ENCODE measurements around the gene SIPA1. TPM values are rescaled to one million over a fixed set of nuclear protein-coding genes. Genes with fewer than 3 reads are reported as not detected.

The SIPA1 gene, protein sequence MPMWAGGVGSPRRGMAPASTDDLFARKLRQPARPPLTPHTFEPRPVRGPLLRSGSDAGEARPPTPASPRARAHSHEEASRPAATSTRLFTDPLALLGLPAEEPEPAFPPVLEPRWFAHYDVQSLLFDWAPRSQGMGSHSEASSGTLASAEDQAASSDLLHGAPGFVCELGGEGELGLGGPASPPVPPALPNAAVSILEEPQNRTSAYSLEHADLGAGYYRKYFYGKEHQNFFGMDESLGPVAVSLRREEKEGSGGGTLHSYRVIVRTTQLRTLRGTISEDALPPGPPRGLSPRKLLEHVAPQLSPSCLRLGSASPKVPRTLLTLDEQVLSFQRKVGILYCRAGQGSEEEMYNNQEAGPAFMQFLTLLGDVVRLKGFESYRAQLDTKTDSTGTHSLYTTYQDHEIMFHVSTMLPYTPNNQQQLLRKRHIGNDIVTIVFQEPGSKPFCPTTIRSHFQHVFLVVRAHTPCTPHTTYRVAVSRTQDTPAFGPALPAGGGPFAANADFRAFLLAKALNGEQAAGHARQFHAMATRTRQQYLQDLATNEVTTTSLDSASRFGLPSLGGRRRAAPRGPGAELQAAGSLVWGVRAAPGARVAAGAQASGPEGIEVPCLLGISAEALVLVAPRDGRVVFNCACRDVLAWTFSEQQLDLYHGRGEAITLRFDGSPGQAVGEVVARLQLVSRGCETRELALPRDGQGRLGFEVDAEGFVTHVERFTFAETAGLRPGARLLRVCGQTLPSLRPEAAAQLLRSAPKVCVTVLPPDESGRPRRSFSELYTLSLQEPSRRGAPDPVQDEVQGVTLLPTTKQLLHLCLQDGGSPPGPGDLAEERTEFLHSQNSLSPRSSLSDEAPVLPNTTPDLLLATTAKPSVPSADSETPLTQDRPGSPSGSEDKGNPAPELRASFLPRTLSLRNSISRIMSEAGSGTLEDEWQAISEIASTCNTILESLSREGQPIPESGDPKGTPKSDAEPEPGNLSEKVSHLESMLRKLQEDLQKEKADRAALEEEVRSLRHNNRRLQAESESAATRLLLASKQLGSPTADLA
- 11.3 and 18.4 TPM in 2 replicates for total RNA-seq (2014; rRNA removed; shearing (Covaris generic))

GRCh38 chr11:65637794-65638419, at the start of gene SIPA1:
SIPA1 (plus strand) TSS chr11:65638101; CDS start chr11:65640922, 2,821 bp downstream.
- DNase-seq (ENCODE audit: low spot score) = peak; percentile 89

- DNase-seq (ENCODE audit: low spot score) = no peak
These were observed 49.5 kb upstream of the SIPA1 start for GRCh38 chr11:65588199-65589054.

DNA sequence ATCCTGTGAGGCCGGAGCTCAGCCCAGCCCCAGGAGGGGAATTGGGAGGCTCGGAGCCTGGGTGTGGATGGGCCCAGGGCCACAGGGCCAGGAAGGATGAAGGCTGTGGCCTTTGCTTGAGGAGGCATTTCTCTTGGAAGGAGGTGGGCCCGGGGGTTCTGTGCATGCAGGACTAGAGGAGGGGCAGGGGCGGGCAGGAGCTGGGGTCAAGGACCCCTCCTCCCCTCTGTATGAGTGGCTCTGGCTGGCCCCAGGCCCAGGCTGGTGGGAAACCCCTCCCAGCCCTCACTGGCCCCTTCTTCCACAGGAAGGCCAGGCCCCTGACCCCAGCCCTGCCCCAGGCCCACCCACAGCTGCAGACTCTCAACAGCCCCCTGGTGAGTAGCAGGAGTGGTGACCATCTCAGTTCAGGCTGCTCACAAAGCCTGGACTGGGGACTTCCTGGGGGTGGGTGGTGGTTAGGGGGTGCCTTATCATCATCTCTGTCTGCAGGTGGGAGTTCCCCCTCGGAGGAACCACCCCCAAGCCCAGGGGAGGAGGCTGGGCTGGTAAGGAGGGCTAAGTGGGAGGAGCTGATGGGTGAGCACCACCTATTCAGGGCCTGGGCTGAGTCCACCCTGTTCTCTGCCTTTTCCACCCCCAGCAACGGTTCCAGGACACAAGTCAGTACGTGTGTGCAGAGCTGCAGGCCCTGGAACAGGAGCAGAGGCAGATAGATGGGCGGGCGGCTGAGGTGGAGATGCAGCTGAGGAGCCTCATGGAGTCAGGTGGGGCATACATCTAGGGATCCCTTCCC, 48.3 kb upstream of the SIPA1 start:
- DNase-seq (ENCODE audit: low spot score) = no peak

DNA sequence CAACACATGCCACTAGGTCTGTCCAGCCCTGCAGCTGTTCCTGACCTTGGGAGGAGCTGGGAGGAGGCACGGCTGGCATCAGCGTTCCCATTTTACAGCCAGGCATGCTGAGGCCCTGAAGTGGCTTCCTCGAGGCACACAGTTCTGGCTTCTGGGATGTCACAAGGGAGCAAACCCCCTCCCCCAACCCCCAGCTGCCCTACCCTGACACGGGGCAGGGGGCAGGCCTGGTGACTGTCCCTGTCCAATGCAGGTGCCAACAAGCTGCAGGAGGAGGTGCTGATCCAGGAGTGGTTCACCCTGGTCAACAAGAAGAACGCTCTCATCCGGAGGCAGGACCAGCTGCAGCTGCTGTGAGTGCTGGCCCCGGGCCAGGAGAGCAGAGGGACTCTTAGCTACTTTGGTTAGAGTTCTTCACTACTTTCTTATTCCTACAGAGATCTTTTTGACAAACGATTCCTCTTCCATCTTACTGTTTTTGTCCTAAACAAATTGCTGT, 47.6 kb upstream of the SIPA1 start:
- no peak for DNase-seq (ENCODE audit: low spot score)

DNA sequence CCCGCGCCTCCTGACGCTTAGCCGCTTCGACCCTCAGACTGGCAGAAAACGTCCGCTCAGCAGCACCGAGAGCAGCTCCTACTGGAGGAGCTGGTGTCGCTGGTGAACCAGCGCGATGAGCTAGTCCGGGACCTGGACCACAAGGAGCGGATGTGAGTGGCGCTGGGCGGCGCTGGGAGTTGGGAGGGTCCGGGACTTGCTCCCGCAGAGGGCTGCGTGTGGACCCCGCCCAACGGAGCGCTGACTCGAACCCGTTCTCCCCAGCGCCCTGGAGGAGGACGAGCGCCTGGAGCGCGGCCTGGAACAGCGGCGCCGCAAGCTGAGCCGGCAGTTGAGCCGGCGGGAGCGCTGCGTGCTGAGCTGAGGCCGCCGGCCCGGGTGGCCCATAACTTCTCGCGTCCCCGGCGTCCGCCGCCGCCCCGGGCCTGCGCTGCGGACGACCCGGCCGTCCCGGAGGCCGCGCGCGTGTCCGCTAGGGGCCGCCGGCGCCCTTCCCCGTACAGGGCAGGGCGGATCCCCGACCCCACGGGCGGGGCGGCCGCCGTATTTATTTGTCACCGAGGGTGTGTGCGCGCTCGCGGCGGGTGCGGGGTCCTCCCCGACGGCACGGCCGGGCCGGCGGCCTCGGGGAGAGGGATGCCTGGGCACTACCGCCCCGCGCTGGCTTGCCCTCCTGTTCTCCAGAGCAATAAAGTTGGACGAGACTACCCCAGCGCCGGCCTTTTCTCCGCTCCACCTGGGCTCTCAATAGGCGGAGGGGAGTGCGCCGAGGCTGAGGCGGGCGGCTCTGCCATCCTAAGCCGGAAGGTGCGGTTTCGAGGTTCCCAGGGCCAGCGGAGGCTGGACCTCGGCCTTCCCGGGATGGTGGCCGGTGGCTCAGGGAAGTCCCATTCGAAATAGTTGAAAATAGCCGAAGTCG, 45.7 kb upstream of the SIPA1 start:
- no peak for DNase-seq (ENCODE audit: low spot score)

- DNase-seq (ENCODE audit: low spot score) = no peak
These were observed 44.9 kb upstream of the SIPA1 start for GRCh38 chr11:65592858-65593517.

DNA sequence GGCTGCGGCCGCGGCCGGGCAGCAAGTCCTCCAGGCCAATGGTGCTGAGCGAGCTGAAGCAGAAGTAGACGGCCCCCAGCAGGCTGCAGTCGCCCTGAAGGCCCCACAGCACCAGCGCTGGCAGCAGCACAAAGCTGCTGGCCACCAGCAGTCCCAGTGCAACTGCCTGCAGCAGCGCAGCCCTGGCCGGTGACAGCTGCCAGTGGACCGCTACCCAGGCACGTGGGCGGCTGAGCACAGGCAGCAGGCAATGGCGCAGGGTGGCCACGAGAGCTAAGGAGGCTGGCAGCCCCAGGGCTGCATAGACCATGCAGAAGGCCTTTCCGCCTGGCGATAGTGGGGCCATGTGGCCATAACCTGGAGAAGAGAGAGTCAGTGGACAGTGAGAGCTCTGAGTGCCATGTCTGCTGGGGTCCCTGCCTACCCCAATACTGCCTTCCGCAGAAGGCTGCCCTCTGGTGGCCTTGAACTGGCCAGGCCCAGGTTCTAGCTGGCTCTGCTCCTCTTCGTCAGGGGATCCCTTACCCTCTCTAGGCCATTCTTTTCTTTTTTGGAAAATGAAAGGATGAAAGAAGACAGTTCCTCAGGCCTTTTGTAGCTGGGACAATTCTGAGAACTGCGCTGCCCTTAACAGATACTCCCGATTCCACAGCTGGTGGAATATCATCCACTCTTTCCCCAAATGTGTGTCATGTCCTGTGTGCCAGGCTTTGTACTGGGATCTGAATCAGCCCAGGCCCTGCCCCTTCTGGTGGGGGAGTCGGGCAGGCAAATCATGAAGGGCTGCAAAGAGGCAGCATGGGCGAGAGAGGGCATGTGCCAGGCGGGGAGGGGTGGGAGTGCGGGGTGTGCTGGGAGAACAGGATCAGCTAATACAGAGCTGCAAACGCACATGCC, 44.1 kb upstream of the SIPA1 start:
- DNase-seq (ENCODE audit: low spot score) = no peak

- no peak for DNase-seq (ENCODE audit: low spot score)
These were observed 42.8 kb upstream of the SIPA1 start for GRCh38 chr11:65595131-65595530.

DNA sequence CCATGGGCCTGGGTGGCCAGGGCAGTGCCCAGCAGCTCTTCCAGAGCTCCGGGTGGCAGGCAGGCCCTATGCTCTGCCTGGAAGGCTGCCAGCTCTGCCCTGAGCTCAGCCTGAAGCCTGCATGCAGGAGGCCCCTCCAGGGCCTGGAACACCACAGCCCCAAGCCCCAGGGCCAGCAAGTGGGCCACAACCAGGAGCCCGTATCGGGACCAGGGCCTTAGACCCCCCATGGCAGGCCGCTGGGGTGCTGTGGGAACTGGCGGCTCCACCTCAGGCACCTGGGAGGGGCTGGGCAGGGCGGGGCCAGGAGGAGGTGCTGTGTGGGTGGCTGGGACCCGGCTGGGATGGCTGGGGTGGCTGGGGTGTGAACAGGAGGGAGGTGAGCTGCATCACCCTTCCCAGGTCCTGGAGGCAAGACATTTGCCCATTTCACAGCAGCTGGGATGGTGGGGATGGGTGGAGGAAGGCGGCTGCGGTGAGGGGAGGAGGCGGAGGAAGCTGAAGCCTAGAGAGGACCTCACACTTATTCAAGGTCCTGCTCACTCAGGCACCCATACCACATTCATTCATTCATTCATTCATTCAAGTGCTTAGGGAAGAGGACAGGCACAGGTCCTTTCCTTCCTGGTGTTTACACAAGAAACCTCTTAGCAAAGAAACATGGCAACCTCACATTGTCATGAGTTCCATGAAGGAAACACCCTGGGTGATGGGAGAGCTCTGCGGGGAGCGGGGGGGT, 42.2 kb upstream of the SIPA1 start, which contains the start of gene KCNK7:
Gene KCNK7, minus strand, starts transcription at position 258 of the 739 bp plus-strand sequence. Its CDS starts 28 bp downstream, at position 230.
- DNase-seq (ENCODE audit: low spot score) = no peak

DNA sequence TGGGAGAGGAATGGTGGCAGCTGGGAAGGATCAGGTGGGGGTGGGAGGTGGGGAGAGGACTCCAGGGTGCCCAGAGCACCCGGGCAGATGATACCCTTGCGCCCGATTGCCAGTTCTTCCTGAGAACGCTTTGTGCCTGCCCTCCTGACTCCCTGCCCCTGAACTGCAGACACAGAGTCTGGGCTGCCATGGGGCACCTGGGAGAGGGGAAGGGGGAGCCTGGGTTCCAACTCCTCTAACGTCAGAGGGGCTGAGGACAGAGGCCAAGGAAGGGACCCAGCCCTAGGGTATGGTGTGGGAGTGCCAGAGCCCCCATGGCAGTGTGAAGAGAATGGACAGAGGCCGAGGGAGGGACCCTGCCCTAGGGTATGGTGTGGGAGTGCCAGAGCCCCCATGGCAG, 41.4 kb upstream of the SIPA1 start:
- DNase-seq (ENCODE audit: low spot score) = no peak

DNA sequence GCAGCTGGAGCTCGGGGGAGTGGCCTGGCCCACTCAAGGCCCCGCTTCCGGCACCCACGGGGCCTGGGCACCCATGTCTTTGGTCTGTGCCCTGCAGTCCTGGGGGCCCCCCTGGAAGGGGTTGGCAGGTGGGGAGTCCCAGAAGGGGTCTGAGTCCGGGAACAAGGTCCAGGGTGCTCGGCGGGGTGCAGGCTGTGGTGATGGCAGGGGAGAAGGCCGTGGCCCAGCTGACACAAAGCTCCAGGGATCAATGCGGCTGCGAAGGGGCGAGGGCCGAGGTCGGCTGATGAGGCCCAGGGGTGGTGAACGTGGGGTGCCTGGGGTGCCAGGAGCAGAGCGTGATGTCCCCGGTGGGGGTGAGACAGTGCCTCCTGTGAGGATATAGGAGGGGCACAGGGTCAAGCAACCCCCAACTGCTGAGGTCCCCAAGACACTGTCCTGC, 39.6 kb upstream of the SIPA1 start:
- DNase-seq (ENCODE audit: low spot score) = no peak

DNA sequence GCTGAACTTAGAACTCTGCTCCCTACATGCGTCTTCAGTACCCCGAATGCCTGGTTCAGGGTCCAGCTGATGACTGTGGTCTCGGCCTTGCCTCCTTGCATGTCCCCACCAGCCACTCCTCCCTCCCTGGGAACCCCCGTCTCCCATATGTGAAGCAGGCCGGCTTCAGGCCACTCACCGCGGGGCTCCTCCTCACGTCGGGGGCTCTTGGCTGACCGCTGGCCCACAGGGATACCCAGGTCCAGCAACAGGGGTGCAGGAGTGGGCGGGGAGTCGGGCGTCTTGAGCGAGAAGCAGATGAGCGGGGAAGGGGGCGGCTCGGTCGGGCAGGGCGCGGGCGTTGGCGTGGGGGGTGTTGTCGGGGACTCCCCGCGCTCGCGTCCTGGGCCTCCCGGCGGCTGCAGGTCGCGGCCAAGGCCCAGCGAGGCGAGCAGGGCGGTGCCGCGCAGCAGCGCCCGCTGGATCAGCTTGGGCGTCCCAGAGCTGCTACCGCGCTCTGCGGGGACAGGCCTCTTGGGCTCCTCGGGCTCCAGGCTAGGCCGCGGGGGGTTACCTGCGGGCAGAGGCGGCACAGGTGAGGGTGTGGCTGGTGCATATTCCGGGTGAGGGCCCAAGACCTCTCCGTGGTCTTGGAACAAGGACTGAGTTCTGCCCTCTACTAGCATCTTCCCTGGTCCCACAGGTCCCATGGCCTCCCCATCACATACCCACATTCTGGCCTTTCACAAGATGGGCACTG, 38.5 kb upstream of the SIPA1 start:
- DNase-seq (ENCODE audit: low spot score) = no peak

- no peak for DNase-seq (ENCODE audit: low spot score)
These were observed 38.0 kb upstream of the SIPA1 start for GRCh38 chr11:65599955-65600246.

- DNase-seq (ENCODE audit: low spot score) = no peak
These were observed 33.6 kb upstream of the SIPA1 start for GRCh38 chr11:65604258-65604657.

- DNase-seq (ENCODE audit: low spot score) = no peak
These were observed 30.9 kb upstream of the SIPA1 start for GRCh38 chr11:65606876-65607613.
